Activated CD8-positive, alpha-beta memory T cell treated with anti-CD3 and anti-CD28 coated beads, Interleukin-2, amount 50 U/mL, for 1 hour (primary cell): ENCODE measurements around the gene FKBP6.
A peak's percentile ranks its signal among the peaks of the same experiment; 100 is the strongest.
"Not testable (repeated sequence)": the region's sequence is repeated elsewhere in the genome, so short reads cannot be mapped to it uniquely, and the experiment has no call there.

Experiments
- DNase-seq: peaks from one replicate; pipeline ENCODE4 v3.0.0-alpha.2; 2020; ENCODE audit errors: extremely low read depth

FKBP6 gene, protein sequence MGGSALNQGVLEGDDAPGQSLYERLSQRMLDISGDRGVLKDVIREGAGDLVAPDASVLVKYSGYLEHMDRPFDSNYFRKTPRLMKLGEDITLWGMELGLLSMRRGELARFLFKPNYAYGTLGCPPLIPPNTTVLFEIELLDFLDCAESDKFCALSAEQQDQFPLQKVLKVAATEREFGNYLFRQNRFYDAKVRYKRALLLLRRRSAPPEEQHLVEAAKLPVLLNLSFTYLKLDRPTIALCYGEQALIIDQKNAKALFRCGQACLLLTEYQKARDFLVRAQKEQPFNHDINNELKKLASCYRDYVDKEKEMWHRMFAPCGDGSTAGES

DNA sequence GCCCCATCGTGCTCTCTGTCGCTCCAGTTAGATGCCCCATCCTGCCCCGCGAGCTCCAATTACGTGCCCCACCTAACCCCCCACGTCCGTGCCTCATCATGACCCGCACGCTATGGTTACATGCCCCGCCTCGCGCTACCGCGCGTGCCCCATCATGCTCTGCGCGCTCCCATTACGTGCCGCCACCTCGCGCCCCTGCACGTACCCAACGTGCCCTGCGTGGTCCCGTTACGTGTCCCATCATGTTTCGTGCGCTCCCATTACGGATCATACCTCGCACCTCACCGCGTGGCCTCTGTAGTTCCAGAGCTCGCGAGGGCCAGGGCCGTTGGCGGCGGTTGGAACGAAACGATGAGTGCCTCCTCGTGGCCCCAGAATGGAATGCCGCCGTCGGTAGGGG is at the start of gene FKBP6, which contains the start of gene TRIM50:
FKBP6 (plus strand) TSS at position 240 of the 400 bp plus-strand sequence. CDS start 268 bp downstream, outside the sequence.
TRIM50 (minus strand) TSS at position 161 of the 400 bp plus-strand sequence. CDS start 3,295 bp downstream, outside the sequence.
- DNase-seq, result not testable (repeated sequence)

DNA sequence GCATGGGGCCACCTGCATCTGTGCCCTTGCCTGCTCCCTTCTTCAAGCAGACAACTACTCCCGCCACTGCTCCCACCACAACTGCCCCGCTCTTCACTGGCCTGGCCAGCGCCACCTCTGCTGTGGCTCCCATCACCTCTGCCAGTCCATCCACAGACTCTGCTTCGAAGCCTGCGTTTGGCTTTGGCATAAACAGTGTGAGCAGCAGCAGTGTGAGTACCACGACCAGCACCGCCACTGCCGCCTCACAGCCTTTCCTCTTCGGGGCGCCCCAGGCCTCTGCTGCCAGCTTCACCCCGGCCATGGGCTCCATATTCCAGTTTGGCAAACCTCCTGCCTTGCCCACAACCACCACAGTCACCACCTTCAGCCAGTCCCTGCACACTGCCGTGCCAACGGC is 30.7 kb upstream of the FKBP6 start:
- not testable (repeated sequence) for DNase-seq

DNA sequence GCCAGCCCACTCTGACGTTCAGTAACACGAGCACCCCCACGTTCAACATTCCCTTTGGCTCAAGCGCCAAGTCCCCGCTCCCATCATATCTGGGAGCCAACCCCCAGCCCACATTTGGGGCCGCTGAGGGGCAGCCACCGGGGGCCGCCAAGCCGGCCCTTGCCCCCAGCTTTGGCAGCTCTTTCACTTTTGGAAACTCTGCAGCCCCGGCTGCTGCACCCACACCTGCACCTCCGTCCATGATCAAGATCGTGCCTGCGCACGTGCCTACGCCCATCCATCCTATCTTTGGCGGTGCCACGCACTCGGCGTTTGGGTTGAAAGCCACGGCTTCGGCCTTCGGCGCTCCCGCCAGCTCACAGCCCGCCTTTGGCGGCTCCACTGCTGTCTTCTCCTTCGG is 30.3 kb upstream of the FKBP6 start:
- DNase-seq, result not testable (repeated sequence)

DNA sequence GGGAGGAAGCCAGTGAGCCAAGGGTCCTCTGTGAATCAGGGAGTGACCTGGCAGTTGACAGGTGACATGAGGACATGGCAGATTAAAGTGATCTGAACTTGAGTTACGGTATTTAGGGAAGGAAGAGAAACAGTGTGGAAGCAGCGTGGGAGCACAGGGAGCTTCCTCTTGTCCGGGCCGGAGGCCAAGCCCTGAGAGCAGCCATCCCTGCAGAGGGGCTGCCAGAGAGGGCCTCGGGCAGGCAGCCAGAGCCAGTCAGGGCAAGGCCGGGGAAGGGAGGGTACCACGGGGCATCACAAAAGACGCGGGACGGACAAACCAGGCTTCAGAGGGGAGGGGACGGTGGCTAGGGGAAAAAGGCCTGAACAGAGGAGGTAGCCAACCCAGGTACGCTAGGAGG is 28.1 kb upstream of the FKBP6 start:
- DNase-seq, result not testable (repeated sequence)

DNA sequence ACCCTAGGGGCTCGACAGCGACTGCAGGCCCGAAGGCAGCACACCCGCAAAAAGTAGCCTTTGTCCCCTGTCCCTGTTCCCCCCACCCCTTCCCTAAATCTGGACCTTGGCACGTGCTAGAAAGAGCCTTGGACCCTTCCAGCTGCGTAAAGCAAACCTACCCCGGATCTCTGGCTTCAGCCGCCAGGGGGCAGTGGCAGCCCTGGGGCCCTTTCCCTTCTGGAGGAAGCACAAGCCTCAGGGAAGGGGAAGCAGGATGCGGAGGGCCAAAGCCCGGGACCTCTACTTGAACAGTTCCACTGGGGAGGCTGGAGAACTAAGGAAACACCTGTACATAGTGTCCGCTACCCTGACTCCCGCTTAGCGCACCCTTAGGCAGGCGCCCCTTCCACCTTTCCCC is 26.9 kb upstream of the FKBP6 start:
- not testable (repeated sequence) for DNase-seq

DNA sequence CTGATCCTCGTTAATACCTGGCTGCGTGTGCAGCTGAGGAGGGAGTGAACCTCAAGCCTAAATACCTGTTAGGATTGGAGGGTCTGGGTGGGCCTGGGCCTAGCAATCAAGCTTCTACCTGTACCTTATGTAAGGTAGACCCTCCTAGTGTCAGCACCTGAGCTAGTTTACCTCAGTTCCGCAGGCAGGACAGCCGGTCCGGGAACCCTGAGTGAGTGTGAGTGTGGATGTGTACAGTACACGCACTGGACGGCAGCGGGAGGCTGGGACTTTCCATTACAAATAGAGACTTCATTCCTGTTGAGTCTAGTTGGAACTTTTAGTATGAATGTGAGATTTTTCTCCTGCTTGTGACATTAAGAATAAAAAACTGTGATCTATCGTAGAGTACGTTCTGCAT is 25.1 kb upstream of the FKBP6 start:
- DNase-seq, result not testable (repeated sequence)

DNA sequence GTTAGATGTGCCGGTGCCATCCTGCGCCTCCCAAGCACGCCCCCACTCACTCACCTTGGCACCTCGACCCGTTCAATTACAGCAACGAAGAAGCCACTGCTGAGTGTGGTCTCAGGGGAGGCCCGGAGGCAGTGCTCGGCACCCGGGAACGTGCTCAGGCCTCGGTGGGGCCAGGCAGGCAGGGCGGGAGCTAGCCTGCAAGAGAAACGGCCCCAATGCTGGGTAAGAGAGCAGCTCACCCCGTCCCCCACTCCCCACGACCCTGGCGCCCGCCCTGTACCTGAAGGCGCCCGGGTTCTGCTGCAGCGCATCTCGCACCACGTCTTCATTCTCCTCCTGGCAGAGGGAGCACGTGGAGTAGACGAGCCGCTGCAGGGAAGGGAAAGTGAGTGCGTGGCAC is 24.4 kb upstream of the FKBP6 start:
- no peak for DNase-seq

DNA sequence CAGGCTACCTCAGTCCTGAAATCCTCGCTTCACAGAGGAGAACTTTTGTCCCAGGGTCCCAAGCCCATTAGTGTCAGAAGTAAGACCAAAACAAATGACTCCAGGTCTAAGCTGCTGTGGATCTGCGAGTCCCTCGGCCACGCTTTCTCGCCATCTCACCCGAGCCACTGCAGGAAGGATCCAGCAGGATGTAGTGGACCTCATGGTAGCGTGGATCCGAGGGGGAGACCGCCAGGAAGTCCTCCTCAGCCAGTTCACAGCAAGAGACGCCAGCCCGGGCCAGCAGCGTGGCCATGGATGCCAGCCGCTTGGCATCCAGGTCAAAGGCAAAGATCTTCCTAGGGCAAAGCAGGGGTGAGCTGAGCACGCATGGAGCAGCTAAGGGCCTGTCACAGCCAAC is 23.9 kb upstream of the FKBP6 start:
- DNase-seq, result no peak

DNA sequence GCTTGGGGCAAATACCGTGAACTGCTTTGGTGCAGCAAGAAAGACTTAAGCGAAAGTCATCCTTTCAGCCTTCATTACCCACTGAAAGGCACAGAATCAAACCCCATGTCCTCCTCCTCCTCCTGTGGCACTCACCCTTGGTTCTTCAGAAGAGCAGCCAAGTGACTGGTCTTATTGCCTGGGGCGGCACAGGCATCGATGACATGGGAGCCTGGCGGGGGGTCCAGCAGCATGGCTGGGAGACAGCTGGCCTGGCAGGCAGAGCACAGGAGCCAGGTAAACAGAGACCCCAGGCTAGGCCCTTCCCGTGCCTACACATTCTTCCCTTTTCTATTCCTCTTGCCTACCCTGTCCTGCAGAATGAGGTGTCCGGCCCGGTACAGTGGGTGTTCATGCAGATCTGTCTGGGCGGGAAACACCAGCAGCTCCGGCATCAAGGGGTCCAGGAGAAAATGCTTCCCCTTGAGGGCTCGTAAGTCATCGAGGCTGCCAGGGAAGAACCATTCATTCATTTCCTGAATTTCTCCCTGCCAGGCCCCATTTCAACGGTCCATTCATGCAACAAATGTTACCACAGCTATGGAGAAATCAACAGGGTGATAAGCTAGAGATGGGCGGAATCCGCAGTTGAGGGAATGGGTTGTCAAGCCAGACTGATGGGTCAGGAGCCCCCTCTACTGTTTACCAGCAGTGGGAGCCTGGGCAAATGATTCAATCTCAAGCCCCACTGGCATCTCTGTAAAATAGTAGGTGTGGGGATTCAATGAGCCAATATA is 23.2 kb upstream of the FKBP6 start:
- DNase-seq, result not testable (repeated sequence)

DNA sequence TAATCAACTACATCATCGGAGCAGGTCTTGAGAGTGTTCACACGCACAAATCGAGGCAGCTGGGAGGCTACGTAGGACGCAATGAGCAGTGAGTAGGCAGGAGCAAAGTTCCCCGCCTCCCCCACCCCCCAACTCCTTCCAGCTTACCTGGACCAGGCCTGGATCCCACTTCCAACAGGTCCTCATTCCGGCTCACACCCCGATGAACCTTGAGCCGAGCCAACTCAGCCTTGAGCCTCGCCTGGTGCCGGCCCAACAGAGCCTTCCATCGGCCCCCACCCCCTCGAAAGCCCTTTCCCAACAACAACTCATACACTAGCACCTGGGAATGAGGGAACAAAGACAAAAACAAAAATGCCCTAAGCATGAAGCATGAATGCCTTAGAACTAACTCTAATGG is 20.5 kb upstream of the FKBP6 start:
- DNase-seq, result no peak

DNA sequence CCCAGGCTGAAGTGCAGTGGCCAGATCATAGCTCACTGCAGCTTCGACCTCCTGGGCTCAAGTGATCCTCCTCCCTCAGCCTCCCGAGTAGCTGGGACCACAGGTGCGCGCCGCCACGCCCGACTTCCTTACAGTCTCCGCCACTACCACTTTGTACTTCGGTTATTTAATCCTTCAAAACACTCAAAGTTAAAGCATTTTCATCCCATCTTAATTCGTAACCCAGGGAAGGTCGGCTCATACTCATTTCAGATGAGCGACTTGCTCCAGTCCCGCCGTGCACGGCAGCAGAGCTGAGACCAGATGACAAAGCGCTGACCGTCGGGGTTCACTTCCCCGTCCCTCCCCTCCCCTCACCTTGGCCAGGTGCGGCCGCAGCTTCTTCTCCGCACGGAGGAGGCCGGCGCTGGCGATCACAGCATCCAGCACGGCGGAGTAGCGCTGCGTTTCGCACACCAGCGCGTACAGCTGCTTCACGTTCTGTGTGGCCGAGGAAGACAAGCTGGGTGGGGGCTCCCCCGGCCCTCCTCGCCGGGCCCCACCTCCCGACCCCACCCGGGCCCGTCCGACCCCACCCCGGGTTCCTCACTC is 19.8 kb upstream of the FKBP6 start:
- no peak for DNase-seq

DNA sequence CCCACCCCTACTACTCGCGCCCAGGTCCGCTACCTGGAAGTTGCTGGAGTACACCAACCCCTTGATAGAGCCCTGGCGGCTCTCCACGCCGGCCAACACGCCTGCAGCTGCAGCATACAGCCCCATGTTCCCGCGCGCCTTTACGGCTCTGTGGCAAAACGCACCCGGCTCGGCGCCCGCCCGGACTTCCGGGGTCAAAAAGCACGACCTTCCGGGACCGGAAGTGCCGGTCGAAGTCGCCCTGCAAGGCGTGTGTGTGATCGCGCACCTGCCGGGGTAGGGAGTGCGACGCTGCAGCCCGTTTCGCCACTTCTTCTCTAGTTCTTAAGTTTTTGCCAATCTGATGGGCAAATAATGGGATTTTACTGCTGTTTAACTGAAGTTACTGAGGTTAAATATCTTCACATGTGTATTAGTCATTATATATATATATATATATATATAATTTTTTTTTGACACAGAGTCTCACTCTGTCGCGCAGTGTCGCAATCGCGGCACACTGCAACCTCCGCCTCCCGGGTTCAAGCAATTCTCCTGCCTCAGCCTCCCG is 19.2 kb upstream of the FKBP6 start, which contains the start of gene NSUN5:
NSUN5 (minus strand) TSS at position 162 of the 550 bp plus-strand sequence; CDS start at position 126, 36 bp downstream.
- peak; percentile 56 for DNase-seq

DNA sequence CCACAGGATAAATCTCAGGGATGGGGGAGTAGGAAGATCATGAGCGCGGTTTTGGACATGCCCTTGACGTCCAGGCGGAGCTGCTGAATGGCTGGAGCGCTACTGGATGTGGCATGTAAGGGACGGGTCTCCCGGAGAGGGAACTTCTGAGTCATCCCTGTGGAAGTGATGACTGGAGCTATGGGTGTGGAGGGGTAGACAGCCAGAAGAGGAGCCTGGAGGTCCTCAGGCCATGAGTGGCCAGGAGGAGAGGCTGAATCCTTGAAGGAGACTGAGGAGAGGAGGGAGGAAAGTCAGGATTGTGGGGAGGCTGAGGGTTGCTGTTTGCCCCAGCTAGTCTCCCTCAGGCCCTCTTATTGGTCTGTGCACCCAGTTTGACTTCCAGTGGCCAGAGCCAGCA is 16.5 kb upstream of the FKBP6 start:
- not testable (repeated sequence) for DNase-seq

DNA sequence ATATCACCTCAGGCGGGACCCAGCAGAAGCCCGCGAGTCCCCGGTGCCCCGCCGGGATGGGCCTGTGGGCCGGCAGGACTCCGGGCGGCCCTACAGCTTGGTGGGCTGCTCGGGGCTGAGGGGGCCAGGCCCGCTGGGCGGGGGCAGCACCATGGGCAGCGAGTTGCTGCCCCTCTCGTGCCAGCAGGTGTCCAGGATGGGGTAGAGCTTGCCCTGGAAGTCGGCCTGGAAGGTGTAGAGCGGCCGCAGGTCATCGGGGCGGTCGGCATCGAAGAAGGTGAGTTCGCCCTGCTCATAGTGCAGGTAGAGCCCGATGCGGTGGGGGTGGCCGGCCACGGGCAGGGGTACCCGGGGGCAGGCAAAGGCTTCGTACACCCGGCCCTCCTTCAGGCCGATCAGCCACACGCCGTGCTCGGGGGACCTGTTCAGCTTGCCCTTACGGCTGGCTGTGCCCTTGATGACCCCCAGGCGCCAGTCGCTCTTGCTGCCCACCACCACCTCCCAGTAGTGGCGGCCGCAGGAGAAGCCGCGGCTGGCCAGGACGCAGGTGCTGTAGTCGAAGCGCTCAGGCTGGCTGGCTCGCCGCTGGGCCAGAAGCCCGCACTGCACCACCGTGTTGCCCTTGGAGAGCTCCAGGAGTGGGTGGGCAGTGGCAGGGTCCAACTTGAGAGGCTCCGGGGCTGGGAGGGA is 15.0 kb upstream of the FKBP6 start:
- DNase-seq, result no peak

DNA sequence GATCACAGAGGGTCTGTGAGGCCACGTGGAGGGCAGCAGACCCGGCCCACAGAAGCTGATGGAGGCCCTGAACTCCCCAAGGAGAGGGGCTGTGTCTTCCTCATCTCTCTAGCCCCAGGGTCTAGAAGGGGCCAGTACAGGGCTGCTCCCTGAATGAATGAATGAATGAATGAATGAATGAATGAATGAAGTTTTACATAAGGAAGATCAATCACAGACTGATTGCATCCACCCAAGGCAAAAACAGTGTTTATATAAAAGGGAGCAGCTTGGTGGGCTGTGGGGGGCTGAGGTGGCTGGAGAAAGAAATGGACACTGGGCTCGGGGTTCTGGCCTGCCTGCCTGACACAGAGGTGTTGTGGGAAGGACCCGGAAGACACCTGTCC is 14.4 kb upstream of the FKBP6 start:
- no peak for DNase-seq

DNA sequence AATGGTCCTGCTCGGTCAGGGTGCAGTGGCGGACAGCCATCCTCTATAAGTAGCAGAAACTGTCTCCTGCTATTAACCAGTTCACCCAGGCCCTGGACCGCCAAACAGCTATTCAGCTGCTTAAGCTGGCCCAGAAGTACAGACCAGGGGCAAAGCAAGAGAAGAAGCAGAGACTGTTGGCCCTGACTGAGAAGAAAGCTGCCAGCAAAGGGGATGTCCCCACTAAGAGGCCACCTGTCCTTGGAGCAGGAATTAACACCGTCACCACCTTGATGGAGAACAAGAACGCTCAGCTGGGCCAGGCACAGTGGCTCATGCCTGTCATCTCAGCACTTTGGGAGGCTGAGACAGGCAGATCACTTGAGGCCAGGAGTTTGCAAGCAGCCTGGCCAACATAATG is 13.7 kb upstream of the FKBP6 start:
- DNase-seq, result no peak

DNA sequence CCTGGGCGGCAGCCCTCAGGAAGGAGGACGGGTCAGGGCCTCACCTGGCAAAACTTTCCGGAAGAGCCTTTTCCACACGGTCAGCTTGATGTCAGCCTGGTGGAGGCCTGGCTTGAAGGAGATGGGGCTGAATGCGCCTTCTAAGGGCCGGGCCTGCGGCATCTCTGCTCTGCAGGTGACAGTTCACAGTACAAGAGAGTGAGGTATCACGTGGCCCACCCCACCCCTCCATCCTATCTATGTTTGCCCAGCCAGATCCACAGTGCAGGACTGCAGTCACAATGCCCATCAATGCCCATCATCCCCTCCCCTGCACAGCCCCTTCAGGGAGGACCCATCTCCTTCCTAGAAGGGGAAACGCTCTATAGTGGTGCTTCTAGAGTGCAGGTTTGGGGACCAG is 11.4 kb upstream of the FKBP6 start:
- DNase-seq, result no peak

DNA sequence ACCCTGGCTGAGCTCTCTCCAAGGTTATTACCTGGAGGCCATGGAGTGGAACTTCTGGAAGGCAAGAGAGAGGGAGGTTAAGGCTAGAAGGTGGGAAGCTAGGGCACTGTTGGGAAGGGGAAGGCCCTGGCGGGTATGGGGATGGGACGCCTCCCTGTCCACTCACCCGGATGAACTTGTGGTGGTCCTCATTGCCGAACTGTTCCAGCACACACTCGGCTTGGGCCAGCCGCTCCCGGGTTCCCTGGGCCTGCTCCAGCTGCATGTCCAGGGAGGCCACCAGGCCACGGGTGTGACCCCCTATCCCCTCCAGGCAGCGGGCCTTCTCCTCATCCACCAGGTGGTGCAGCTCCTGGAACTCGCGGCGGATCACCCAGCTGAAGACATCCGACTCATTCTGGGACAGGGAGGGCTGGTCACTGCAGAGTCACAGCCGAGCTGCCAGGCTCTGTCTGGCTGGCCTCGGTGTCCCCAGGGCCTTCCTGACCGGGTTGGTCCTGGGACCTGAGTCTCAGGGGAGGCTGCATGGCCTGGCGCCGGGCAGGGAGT is 9.2 kb upstream of the FKBP6 start:
- DNase-seq, result not testable (repeated sequence)

DNA sequence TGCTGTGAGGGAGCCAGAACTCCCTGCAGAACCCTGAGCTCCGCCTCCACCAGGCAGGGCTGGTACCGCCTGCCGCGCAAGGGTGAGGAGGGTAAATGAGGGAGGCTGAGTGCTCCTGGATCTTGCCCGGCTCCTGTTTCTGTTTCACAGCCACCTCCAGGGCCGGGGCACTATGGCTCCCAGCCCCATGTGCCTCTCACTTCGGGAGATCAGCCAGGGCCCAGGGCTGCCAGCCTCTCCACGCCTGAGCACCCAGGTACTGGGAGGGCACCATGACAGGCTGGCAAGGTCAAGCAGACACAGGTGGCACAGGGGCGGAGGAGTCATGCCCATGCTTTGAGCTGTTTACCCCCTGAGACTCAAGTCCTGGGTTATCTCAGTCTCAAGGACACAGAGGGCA is 8.4 kb upstream of the FKBP6 start:
- DNase-seq, result not testable (repeated sequence)

DNA sequence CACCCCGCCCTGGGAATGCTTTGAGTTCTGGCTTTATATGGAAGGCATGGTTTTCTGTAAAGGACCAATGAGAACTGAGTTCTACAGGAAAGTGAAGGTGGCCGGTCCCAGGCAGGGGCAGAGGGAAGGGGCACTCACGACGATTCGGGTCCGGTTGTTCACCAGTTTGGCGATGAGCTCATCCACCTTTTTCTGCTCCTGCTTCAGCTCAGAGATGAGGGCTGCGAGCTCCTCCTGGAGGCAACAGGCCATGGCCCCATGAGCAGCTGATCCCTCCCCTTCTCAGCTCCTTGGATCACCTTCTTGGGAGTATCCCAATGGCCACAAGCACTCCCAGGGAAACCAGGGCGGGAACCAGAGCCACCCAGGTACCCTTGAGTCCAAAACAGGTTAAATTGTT is 8.0 kb upstream of the FKBP6 start:
- DNase-seq, result not testable (repeated sequence)

DNA sequence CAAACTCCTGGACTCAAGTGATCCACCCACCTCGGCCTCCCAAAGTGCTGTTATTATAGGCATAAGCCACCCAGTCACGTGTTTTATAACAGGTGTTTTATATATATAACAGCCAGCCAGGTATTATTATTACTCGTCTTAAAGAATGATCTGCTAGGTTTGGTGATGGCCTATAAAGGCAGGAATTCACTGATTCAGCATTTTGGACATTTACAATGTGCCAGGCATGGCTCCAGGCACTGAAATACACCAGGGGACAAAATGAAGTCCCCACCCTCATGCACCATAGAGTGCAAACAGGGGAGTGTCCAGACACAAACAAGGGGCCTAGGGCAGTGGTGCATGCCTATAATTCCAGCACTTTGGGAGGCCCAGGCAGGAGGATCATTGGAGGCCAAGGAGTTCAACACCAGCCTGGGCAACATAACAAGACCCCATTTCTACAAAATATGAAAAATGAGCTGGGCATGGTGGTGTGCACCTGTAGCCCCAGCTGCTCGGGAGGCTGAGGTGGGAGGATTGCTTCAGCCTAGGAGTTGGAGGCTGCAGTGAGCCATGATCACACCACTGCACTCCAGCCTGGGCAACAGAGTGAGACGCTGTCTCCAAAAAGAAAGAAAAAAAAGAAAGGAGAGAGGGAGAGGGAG is 4.4 kb upstream of the FKBP6 start:
- not testable (repeated sequence) for DNase-seq
